Stimulated activated naive CD8-positive, alpha-beta T cell treated with anti-CD3 and anti-CD28 coated beads, Interleukin-15, Interleukin-2, amounts not matched to agents 100 ng/mL and 50 ng/mL, for 24 hours (primary cell): Measurements from ENCODE around the gene NDFIP2.
"Not testable (repeated sequence)": the region's sequence is repeated elsewhere in the genome, so short reads cannot be mapped to it uniquely, and the experiment has no call there.

Experiments used
- H3K27ac Mint-ChIP-seq: one replicate; pipeline ENCODE4 v1.8.0; 2021; ENCODE audit warnings: mild to moderate bottlenecking, mixed read lengths
- H3K27me3 Mint-ChIP-seq: one replicate; pipeline ENCODE4 v1.8.0; 2021; ENCODE audit warnings: mixed read lengths
- H3K36me3 Mint-ChIP-seq: one replicate; pipeline ENCODE4 v1.8.0; 2021; ENCODE audit warnings: low read depth, mixed read lengths
- H3K4me1 Mint-ChIP-seq: one replicate; pipeline ENCODE4 v1.8.0; 2021; ENCODE audit warnings: low read depth, mixed read lengths
- H3K4me3 Mint-ChIP-seq: one replicate; pipeline ENCODE4 v1.8.0; 2021; ENCODE audit warnings: mild to moderate bottlenecking, mixed read lengths
- H3K9me3 Mint-ChIP-seq: one replicate; pipeline ENCODE4 v1.8.0; 2021; ENCODE audit warnings: mixed read lengths

The NDFIP2 gene

GRCh38 chr13:79557666-79558065 is 76.7 kb downstream of the NDFIP2 start:
- Mint-ChIP-seq H3K4me1 (peaks cover 4% of the 10 kb centered on the region), H3K4me3 (no peak overlapping the region), H3K36me3 (peaks cover 39% of the 10 kb centered on the region), H3K27ac (no peak overlapping the region), H3K9me3 (peaks cover 17% of the 10 kb centered on the region), H3K27me3 (peaks cover 7% of the 10 kb centered on the region)

DNA sequence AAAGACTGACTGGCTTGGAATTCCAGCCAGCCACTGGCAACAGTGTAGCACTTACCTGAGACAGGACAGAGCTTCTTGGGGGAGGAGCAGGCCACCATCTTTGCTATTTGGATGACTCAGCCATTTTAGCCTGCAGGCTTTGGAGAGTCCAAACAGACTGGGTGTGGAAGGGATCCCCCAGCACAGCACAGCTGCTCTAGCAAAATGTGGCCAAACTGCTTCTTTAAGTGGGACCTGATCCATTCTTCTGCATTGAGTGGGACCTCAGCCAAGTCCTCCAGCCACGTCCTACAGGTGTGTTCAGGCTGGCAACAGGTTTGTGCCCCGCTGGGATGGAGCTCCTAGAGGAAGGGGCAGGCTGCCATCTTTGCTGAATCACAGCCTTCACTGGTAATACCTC is 80.0 kb downstream of the NDFIP2 start:
- peaks cover 4% of the 10 kb centered on the region for H3K4me1 Mint-ChIP-seq
- peaks cover 39% of the 10 kb centered on the region for H3K36me3 Mint-ChIP-seq
- H3K4me3 Mint-ChIP-seq, result no peak overlapping the region
- H3K27ac Mint-ChIP-seq, result no peak overlapping the region
- peaks cover 22% of the 10 kb centered on the region for H3K9me3 Mint-ChIP-seq
- H3K27me3 Mint-ChIP-seq, result peaks cover 11% of the 10 kb centered on the region

GRCh38 chr13:79562557-79562956 is 81.6 kb downstream of the NDFIP2 start:
- Mint-ChIP-seq H3K4me3 (no peak overlapping the region), H3K27ac (no peak overlapping the region), H3K27me3 (peaks cover 11% of the 10 kb centered on the region), H3K4me1 (peaks cover 1% of the 10 kb centered on the region), H3K36me3 (peaks cover 28% of the 10 kb centered on the region), H3K9me3 (peaks cover 22% of the 10 kb centered on the region)

- H3K4me3 Mint-ChIP-seq, result no peak overlapping the region
- H3K9me3 Mint-ChIP-seq, result peaks cover 13% of the 10 kb centered on the region
- no peak overlapping the region for H3K27ac Mint-ChIP-seq
- no peaks in the 10 kb centered on the region for H3K4me1 Mint-ChIP-seq
- peaks cover 20% of the 10 kb centered on the region for H3K27me3 Mint-ChIP-seq
- peaks cover 5% of the 10 kb centered on the region for H3K36me3 Mint-ChIP-seq
Observed at GRCh38 chr13:79566118-79566517, 85.2 kb downstream of the NDFIP2 start.

- H3K27me3 Mint-ChIP-seq, result peaks cover 8% of the 10 kb centered on the region
- H3K36me3 Mint-ChIP-seq, result no peaks in the 10 kb centered on the region
- no peaks in the 10 kb centered on the region for H3K4me1 Mint-ChIP-seq
- no peak overlapping the region for H3K4me3 Mint-ChIP-seq
- no peaks in the 10 kb centered on the region for H3K9me3 Mint-ChIP-seq
- H3K27ac Mint-ChIP-seq, result no peak overlapping the region
Observed at GRCh38 chr13:79571147-79571546, 90.2 kb downstream of the NDFIP2 start.

DNA sequence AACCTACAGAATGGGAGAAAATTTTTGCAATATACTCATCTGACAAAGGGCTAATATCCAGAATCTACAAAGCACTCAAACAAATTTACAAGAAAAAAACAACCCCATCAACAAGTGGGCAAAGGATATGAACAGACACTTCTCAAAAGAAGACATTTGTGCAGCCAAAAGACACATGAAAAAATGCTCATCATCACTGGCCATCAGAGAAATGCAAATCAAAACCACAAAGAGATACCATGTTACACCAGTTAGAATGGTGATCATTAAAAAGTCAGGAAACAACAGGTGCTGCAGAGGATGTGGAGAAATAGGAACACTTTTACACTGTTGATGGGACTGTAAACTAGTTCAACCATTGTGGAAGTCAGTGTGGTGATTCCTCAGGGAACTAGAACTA is 92.9 kb downstream of the NDFIP2 start:
- H3K27ac Mint-ChIP-seq, H3K4me3 Mint-ChIP-seq, H3K36me3 Mint-ChIP-seq, H3K27me3 Mint-ChIP-seq, H3K4me1 Mint-ChIP-seq, H3K9me3 Mint-ChIP-seq: not testable (repeated sequence)

DNA sequence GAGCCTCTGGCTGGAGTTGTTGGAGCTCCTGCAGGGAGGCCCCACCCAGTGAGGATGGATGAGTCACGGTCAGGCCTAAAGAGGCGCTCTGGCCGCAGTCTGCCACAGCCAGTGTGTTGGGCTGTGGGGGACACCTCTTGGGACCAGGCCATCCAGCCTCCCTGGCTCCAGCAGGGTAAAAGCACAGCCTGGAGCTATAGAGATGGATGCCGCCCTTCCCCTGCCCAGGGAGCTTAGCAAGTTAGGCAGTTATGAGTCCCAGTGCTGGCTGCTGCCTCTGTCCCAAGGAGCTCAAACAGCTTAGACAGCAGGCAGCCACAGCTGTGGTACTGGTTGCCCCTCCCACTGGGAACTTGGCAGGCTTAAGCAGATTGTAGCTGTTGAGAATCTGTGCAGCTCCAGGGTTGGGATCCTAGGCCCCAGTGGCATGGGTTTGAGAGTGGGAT is 100.9 kb downstream of the NDFIP2 start:
- H3K4me3 Mint-ChIP-seq, result no peak overlapping the region
- H3K4me1 Mint-ChIP-seq, result no peaks in the 10 kb centered on the region
- peaks cover 10% of the 10 kb centered on the region for H3K9me3 Mint-ChIP-seq
- H3K27ac Mint-ChIP-seq, result no peak overlapping the region
- H3K36me3 Mint-ChIP-seq, result no peaks in the 10 kb centered on the region
- no peaks in the 10 kb centered on the region for H3K27me3 Mint-ChIP-seq

DNA sequence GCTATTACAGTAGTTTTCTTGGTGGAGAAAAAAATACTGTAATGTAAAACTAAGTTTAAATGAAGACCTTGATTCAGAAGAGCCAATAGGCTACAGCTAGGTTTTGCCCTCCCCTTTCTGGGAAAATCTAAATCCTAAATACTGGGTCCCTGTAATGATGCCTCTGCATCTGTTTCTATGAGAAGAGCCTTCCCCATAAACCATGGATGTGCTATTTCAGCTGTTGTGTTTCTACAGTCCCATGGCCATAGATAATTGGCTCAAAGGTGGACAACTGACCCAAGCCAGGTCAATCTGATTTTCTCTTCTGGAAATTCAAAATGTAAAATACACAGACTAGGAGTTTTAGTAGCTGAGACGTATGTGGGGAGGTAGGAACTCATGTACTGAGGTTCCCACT is 101.9 kb downstream of the NDFIP2 start:
- peaks cover under 1% of the 10 kb centered on the region for H3K27me3 Mint-ChIP-seq

GRCh38 chr13:79585033-79585432 is 104.1 kb downstream of the NDFIP2 start:
- Mint-ChIP-seq H3K27ac (no peak overlapping the region), H3K4me3 (no peak overlapping the region), H3K36me3 (no peaks in the 10 kb centered on the region), H3K4me1 (no peaks in the 10 kb centered on the region), H3K9me3 (peaks cover 11% of the 10 kb centered on the region), H3K27me3 (peaks cover 9% of the 10 kb centered on the region)

More for the DNA sequence above, 101.9 kb downstream of the NDFIP2 start:
- no peak overlapping the region for H3K27ac Mint-ChIP-seq
- no peak overlapping the region for H3K4me3 Mint-ChIP-seq
- H3K9me3 Mint-ChIP-seq, result peaks cover 6% of the 10 kb centered on the region
- H3K36me3 Mint-ChIP-seq, result no peaks in the 10 kb centered on the region
- no peaks in the 10 kb centered on the region for H3K4me1 Mint-ChIP-seq

GRCh38 chr13:79589603-79590393 is 108.8 kb downstream of the NDFIP2 start:
- Mint-ChIP-seq H3K36me3 (no peaks in the 10 kb centered on the region), H3K9me3 (peaks cover 8% of the 10 kb centered on the region), H3K4me3 (no peak overlapping the region), H3K27ac (no peak overlapping the region), H3K27me3 (peaks cover 18% of the 10 kb centered on the region), H3K4me1 (no peaks in the 10 kb centered on the region)

DNA sequence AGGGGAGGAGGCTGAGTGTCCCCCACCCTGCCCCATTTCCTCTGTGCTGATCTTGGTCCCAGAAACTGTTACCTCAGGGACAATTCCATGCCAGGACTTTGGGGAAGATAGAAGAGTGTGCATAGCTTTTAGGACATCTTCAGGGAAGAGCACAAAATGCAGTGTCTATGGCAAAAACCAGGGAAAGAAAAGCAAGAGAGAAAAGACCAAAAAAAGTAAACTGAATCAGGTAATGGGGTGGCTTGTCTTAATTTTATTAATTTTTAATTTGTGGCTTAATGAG is 109.4 kb downstream of the NDFIP2 start:
- Mint-ChIP-seq H3K27ac (no peak overlapping the region), H3K4me3 (no peak overlapping the region), H3K36me3 (no peaks in the 10 kb centered on the region), H3K4me1 (no peaks in the 10 kb centered on the region), H3K9me3 (peaks cover 5% of the 10 kb centered on the region), H3K27me3 (peaks cover 18% of the 10 kb centered on the region)

DNA sequence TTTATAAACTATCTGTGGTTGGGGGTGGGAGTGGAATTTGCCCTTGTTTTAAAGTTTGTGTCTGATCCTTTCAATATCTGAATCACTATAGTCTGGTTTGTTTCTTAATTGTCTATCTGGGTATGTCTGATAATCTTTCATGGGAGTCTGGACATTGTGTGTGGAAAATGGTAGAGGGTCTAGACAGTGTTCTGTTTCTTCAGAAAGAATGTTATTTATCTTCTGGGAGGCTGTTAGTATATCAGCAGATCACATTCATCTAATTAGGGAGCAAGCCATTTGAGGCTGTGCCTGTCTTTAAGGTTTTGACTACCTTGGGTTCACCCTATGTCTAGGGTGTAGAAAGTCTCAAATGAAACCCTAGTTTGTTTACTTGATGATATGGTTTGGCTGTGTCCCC is 110.5 kb downstream of the NDFIP2 start:
- Mint-ChIP-seq H3K4me3 (no peak overlapping the region), H3K27ac (no peak overlapping the region), H3K36me3 (no peaks in the 10 kb centered on the region), H3K9me3 (peaks cover 5% of the 10 kb centered on the region), H3K27me3 (peaks cover 20% of the 10 kb centered on the region), H3K4me1 (no peaks in the 10 kb centered on the region)

- Mint-ChIP-seq H3K4me1 (no peaks in the 10 kb centered on the region), H3K4me3 (no peak overlapping the region), H3K9me3 (peaks cover 5% of the 10 kb centered on the region), H3K36me3 (no peaks in the 10 kb centered on the region), H3K27ac (no peak overlapping the region), H3K27me3 (peaks cover 22% of the 10 kb centered on the region)
Observed at GRCh38 chr13:79593121-79593520, 112.2 kb downstream of the NDFIP2 start.

- Mint-ChIP-seq H3K27me3 (peaks cover 16% of the 10 kb centered on the region), H3K27ac (no peak overlapping the region), H3K4me3 (no peak overlapping the region), H3K9me3 (peaks cover 2% of the 10 kb centered on the region), H3K4me1 (no peaks in the 10 kb centered on the region), H3K36me3 (no peaks in the 10 kb centered on the region)
Observed at GRCh38 chr13:79593641-79594275, 112.8 kb downstream of the NDFIP2 start.

GRCh38 chr13:79600146-79600545 is 119.2 kb downstream of the NDFIP2 start:
- not testable (repeated sequence) for H3K4me3 Mint-ChIP-seq, H3K27me3 Mint-ChIP-seq, H3K9me3 Mint-ChIP-seq, H3K4me1 Mint-ChIP-seq, H3K27ac Mint-ChIP-seq, H3K36me3 Mint-ChIP-seq

GRCh38 chr13:79602936-79603335 is 122.0 kb downstream of the NDFIP2 start:
- H3K27ac Mint-ChIP-seq, result no peak overlapping the region
- H3K27me3 Mint-ChIP-seq, result peaks cover under 1% of the 10 kb centered on the region
- H3K4me1 Mint-ChIP-seq, result no peaks in the 10 kb centered on the region
- H3K36me3 Mint-ChIP-seq, result no peaks in the 10 kb centered on the region
- H3K9me3 Mint-ChIP-seq, result peaks cover 3% of the 10 kb centered on the region
- no peak overlapping the region for H3K4me3 Mint-ChIP-seq
